HG02588 (cell line): ENCODE data around the gene PCMT1.
"Not testable (repeated sequence)": the region's sequence is repeated elsewhere in the genome, so short reads cannot be mapped to it uniquely, and the experiment has no call there.

Experiments
- ATAC-seq: cut with Tn5 transposase; IDR thresholded peaks from one replicate; pipeline ENCODE4 v1.9.1; 2021; ENCODE audit warnings: mild to moderate bottlenecking, moderate library complexity; ENCODE audit not compliant: unreplicated experiment

The PCMT1 gene

DNA sequence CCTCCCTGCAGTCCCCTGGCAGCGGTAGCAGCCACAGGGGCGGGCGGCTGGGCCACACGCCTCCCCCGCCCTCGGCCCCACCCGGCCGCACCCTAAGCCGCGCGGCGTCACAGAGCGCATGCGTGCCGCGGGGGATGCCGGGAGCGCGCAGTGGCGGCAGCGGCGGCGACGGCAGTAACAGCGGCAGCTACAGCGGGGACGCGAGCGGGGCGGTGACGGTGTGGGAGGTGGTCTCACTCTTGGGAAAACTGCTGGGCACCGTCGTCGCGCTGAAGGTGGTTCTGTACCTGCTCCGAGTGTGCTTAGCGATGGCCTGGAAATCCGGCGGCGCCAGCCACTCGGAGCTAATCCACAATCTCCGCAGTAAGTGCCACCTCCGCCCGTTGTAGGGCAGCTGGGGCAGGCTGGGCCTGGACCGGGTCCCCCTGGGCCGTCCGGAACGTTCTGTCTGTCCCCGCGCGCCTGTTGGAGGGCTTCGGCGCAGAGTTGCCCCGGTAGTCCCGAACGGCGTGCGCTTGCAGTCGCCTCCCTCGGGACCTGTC, at the start of gene PCMT1:
Gene PCMT1 (plus strand): TSS at position 148 of the 542 bp plus-strand sequence. CDS start 161 bp downstream, at position 309.
- peak; percentile 88 for ATAC-seq

DNA sequence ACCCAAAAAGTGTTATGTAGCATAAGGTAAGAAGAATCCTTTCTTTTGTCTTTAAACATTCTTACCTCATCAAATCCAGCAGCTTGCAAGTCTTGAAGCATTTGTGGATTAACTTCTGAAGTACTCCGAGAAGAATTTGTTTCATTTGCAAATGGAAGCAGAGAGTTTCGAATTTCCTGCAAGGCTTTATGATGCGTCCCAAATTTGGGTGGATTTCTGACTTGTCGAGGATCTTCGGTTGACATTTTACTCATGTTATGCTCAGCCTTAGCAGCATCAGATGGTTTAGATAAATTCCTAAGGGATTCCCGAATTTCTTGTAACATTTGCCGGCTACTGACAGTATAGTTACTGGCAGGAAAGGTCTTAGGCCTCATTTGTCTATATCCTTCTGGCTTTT, 47.8 kb upstream of the PCMT1 start:
- ATAC-seq, result no peak

DNA sequence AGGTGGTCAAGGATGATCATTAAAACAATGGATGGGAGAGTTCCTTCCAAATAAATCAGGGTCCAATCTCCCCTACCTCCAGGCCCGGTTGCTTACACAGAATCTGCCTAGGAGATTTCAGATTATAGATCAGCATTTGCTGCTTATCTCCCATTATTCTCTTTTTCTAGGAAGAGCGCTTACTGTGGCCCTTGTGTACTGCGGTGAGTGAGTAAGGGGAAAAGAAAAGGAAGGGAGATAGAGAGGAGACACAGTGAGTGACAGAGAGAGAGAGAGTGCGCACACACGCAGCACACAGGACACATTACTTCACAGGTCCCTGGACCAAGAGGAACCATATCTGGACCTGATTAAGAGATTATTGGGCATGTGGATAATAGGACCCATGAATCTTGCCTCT, 37.8 kb upstream of the PCMT1 start:
- ATAC-seq, result no peak

DNA sequence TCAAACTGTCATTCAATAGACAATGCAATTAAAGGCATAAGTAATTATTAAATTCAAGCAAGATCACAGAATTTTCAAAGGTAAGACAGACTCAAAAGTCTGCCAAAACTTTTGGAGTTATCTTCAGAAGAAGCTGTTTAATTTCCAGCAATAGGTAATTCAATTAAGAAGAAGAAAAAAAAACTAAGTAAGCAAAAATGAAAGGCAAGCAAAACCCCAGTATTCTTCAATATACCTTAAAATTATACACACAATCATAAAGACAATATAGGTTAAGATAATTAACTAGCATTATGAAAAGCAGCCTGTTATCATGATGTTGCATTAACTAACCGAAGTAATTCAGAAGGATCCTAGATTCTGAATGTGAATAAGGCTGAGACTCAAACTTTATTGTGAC, 35.1 kb upstream of the PCMT1 start:
- no peak for ATAC-seq

DNA sequence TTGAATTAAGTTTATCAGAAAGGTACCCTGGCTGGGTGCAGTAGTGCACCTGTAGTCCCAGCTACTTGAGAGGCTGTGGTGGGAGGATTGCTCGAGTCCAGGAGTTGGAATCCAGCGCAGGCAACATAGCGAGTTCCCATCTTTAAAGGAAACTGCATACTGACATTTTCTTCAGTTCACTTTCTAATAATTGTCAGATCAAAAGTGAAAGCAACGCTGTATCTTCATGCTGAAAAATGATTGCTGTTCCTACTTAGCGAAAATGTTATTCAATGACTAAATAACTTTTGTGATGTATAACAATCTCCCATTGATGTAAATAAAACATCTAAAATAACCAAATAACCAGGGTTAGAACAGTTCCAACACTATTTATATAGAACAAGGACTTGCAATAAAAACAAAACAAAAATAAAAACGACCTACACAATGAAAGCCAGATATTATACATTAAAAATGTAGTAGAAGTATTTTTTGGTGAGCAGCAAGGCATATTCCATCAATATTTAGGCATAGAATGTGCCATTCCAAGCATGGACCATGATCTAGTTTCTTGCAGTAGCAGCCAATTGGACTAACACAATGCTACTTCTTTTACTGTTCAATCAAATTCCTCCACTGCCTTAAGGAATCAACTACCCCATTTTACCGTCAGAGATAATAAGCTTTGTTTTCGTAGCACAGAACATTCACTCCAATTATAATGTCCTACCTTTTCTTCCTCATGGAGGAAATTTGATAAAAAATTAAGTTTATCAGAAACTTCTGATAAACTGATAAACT, 33.2 kb upstream of the PCMT1 start:
- ATAC-seq, result no peak

DNA sequence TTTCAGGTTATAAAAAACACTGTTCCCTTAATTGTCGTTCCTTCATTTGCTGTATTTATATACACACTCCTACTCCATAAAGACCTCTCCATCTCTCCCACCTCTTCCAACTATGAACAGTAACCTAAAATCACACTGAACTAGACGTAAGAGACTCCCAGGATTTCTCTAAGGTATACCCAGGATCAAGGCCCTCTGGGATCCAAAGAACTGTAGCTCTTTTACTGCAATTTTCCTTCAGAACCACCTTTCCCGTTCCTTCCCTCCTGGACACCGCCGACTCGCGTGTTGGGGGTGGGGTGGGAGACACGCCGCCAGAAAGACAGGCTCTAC, 32.3 kb upstream of the PCMT1 start:
- no peak for ATAC-seq

DNA sequence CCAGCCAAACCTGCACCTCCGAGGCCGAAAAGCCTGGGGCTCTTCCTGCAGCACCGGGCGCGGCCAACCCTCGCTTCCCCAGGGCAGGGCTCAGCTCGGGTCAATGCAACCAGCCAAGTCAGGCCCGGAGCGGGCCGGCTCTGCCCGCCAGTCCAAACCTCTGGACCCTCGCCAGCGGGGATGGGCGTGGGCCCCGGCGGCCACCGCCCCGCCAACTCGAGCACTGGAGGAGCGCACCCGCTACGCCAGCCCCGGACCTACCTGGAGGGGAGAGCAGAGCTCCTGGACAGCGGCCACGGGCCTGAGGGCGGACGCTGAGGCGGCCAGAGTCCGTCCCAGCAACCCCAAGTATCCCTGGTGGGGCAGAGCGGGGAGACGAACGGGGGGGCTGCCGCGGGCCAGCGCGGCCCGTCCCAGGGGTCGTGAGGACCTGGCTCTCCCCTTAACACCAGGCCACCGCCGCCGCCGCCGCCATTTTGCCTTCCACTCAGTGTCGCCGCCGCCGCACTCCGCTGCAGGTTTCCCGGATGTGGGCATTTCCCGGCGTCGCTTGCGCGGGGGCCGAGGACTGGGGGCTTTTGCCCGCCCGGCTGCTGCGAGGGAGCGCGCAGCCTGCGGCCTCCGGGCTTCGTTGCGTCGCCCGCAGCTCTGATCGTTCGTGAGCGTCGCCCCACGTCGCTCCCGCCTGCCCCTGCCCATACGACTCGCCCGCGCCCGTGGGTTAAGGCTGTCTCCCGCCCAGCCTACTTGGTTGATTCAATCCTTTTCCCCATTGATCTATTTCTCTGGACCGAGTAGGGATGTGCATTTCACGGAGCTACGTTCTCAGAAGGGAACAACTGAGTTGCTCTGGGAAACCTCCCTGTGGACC, 31.7 kb upstream of the PCMT1 start, which contains the start of gene LATS1:
Gene LATS1 (minus strand): TSS at position 514 of the 871 bp plus-strand sequence. CDS start 15,975 bp downstream, outside the sequence.
- peak; percentile 91 for ATAC-seq

DNA sequence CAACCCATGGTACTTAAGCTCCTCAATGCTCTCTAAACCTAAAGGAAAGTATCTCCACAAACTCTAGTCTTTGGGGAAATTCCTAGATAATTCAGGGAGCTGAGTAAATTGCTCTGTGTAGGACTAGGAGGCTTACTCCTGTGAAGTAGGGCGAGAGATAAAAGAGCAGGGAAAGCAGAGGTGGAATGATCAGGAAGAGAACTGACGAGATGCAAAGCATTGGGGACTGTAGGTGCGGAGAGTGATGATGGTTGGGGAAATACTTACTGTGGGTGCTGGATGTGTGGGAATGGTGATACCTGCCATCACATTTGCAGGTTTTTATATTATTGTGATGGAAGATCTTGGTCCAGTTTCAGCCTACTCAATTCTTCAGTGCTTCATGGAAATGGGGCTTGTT, 30.0 kb upstream of the PCMT1 start:
- no peak for ATAC-seq

DNA sequence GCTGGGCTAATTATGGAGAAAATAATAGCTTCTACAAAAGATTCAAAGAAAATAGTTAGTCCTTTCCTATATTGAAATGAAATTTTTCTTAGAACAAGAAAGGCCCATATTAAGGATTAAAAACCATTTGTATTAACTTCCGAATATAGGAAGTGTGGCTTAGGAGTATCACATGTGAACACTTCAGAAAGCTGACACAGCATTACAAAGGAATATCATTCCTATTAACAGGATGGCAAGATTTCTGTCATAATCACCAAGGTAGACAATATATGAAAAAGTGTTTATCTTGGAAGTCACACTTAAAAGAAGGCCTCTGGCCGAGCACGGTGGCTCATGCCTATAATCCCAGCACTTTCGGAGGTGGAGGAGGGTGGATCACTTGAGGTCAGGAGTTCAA, 26.3 kb upstream of the PCMT1 start:
- no peak for ATAC-seq

DNA sequence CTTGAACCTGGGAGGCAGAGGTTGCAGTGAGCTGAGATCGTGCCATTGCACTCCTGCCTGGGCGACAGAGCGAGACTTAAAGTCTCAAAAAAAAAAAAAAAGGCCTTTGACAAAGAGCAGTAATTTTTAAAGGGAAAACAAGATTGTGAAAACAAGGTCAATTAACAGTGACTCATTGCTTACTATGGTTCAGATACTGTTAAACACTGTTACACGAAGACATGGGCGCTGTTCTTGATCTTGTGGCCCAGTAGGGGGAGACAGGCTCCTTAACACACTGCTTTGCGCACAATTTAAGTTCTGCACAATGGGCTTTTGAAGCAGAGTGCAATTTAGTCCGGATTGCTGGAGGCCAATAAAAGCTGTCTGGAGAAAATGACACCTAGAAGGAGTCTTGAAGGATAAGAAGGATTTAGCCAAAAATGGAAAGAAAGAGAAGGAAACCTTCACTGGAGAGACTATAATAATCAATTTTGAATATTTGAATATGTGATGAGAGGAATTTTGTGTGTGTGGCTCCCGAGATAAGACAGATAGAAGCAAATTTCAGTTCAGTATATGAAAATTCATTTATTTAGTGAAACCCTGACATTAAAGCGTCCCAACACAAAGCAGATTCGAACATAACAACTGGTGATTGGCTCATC, 25.6 kb upstream of the PCMT1 start:
- ATAC-seq, result no peak

DNA sequence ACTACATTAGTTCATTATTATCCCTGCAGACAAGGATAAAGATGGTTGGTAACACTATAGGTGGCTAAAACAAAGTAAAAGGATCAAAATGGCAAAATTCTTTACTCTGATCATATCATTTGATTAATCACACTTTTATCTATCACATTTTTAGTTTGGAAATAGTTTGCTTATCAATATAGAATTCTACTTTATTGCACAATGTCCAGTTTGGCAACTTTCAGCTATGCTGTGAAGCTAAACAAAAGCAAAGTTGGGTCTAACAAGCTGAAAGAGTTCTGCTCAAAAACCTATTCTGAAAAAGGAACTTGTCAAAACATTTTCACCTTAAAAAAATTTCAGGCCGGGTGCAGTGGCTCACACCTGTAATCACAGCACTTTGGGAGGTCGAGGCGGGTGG, 23.8 kb upstream of the PCMT1 start:
- ATAC-seq, result no peak

DNA sequence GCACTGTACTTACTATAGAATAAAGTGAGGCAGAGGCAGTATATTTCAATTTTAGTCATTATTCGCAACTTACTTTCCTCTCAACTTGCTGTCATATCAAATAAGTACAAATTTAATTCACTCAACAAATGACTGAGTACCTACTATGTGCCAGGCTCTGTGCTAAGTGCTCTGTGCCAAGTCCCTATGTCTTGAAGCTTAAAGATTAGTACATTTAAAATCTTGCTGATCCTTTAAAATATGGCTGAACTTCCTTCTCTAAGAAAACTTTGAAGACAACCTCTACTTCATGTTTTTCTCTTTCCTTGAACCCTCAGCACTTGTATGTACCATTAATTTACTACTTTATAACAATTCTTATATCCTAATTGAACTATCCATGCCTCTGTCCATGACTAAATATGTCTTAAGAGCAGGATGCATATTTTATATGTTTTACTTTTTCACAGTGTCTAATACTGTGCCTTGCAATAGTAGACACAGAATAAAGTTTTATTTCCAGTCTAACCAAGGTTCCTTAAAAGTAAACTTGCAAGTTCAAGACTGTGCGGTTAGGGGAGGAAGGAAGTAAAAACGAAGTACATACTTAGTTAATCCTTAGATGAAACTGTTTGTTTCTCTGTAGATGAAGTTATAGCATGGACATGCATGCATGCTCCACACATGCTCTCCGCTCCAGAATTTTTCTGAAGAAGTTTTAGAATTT, 21.6 kb upstream of the PCMT1 start:
- ATAC-seq, result no peak

DNA sequence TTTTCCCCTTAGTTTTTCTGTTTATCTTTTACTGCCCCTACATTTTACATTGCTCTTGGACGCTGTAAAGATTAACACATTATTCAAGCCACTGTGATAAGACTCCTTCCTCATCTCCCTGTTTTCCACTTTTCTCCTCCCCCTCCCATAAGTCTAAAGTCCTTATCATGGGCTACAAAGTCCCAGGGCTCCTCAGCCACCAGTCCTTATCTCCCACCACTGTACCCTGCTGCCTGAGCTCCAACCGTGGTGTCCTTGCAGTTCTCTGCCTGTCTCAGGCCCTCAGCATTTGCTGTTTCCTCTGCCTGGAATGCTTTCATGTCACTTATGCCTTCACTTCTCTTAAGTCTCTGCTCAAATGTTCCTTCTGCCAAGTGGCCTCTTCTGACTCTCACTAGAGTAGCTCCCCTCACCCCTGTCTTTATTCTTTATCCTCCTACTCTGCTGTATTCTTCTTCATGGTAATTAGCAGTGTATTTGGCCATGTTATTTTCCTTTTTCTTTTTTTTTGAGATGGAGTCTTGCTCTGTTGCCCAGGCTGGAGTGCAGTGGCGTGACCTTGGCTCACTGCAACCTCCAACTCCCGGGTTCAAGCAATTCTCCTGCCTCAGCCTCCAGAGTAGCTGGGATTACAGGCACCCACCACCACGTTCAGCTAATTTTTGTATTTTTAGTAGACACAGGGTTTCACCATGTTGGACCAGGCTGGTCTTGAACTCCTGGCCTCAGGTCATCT, 20.9 kb upstream of the PCMT1 start:
- ATAC-seq, result no peak

DNA sequence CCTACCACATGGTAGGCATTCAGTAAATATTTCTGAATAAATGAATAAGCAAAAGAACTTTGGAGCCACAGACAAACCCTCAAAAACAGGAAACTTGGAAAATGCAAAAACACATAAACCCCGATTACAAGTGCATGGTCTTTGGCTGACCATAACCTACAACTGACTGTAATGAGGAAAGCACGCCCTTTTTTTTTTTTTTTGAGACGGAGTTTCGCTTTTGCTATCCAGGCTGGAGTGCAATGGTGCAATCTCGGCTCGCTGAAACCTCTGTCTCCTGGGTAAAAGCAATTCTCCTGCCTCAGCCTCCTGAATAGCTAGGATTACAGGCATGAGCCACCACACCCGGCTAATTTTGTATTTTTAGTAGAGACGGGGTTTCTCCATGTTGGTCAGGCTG, 19.7 kb upstream of the PCMT1 start:
- no peak for ATAC-seq

DNA sequence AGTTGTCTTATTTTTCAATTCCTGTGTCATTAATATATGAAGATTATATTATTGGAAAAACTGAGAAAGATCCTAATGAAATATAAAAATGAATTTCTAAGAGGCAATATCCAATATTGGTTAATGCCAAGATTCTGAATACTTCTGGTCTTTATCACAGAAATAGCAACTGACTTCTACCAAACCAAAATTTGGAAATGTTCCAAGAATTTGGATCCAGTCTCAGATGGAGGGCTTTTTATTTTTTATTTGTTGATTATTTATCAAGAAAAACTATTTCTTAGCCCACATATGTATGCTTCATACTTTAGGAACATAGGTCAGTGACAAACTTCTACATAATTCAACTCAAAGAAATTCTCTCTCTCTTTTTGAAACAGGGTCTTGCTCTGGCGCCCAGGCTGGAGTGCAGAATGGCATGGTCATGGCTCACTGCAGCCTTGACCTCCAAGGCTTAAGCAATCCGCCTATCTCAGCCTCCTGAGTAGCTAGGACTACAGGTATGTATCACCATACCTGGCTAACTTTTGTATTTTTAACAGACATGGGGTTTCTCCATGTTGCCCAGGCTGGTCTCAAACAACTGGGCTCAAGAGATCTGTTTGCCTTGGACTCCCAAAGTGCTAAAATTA, 16.3 kb upstream of the PCMT1 start:
- no peak for ATAC-seq

DNA sequence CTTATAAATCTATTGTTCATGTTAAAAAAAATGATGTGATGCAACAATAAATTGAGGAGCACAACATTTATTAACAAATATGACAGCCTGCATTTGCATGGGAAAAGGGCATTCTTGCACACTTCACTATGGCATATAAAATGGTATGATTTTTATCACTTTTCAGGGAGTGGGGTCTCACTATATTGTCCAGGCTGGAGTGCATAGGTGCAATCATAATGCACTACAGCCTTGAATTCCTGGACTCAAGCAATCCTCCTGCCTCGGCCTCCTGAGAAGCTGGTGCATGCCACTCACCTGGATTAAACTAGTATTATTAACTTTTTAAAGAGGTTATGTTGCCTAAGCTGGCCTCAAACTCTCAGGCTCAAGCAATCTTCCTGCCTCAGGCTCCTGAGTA, 14.6 kb upstream of the PCMT1 start:
- ATAC-seq, result no peak

DNA sequence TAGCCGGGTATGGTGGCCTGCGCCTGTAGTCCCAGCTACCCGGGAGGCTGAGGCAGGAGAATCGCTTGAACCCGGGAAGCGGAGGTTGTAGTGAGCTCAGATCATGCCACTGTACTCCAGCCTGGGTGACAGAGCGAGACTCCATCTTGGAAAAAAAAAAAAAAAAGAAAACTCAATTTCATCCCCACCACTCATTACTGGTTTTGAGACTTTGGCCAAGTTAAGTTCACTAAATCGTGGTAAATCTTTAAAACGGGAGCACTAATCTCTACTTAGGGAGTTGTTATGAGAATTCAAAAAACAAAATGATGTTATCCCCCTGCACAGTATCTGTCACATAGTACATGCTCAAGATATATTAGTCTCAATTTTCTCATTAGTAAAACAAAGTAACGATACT, 4.3 kb upstream of the PCMT1 start:
- not testable (repeated sequence) for ATAC-seq

DNA sequence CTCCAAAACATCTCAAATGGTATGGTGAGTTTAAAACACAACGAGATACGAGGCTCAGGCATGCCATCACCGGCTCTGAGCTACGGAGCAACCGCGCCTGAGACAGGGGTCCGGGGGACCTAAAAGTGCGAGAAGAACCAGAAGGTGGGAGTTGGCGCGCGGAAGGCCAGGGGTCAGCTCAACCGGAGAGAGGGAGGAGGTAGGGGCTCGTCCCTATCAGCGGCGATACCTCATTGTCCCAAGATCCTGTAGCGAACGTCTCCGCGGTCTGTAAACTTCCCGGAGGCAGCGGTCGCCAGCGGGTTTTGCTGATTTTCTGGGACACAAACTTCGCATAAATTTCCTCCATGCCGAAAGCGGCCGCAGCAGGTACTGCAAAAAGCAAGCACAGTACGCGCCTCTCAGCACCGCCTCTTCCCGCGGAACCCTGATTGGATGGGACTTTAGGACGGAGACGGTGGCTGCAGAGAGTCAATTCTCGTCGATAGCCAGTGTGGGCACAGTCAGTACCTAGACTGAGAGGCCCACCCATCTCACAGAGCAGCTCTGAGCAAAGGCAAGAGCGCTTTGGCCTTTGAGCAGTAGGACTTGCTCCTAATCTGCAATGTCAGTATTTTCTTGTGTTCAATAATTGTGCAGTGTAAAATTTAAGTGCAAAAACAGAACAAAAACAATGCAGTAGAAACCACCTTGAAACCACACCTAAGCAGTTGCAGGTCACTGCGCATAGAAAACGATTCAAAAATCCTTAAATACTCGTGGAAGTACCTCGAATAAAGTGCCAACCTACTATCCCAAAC, 3.2 kb upstream of the PCMT1 start, which contains the start of gene NUP43:
Gene NUP43 (minus strand): TSS at position 383 of the 800 bp plus-strand sequence. CDS start 34 bp downstream, at position 349.
- peak; percentile 44 for ATAC-seq
